Tibial nerve (tissue), 4 donors: ENCODE results near the gene FER1L5. TPM values are rescaled to one million over a fixed set of nuclear protein-coding genes. Genes with fewer than 3 reads are reported as not detected.

Experiments used
- DNase-seq, 2 donors: peaks; one replicate each; pipeline ENCODE4 v3.0.0-alpha.2; 2019; ENCODE audit warnings: low spot score in 2 of 2
- H3K27ac ChIP-seq, 4 donors: fragments of 200-600 bp; sonication (generic) in 3 of 4; one replicate each; pipeline ENCODE4 v1.5.1; 2017 to 2019; ENCODE audit warnings: mild to moderate bottlenecking in 1 of 4
- H3K27me3 ChIP-seq, 2 donors: fragments of 200-600 bp; sonication (generic) in 1 of 2; one replicate each; pipeline versions ENCODE4 v1.5.1 to v1.6.0; 2017 to 2019
- H3K36me3 ChIP-seq, 3 donors: fragments of 200-600 bp; sonication (generic); one replicate each; pipeline ENCODE4 v1.5.1; 2018 to 2019
- H3K4me1 ChIP-seq, 4 donors: fragments of 200-600 bp; sonication (generic) in 3 of 4; one replicate each; pipeline ENCODE4 v1.5.1; 2017 to 2019
- H3K4me3 ChIP-seq, 4 donors: fragments of 200-600 bp; sonication (generic) in 3 of 4; one replicate each; pipeline ENCODE4 v1.5.1; 2017 to 2019; ENCODE audit warnings: mild to moderate bottlenecking in 1 of 4, moderate library complexity in 1 of 4
- H3K9me3 ChIP-seq, 4 donors: fragments of 200-600 bp; sonication (generic) in 3 of 4; one replicate each; pipeline ENCODE4 v1.5.1; 2017 to 2019
- EP300 ChIP-seq, 2 donors: sonication (generic); formaldehyde crosslinking; IDR thresholded peaks; one replicate each; pipeline ENCODE4 v1.6.1; 2017; ENCODE audit warnings: antibody characterized with exemption in 2 of 2, mild to moderate bottlenecking in 1 of 2
- POLR2A ChIP-seq, 2 donors: fragments of 450-650 bp; IDR thresholded peaks; one replicate each; pipeline ENCODE4 v1.6.1; 2017; ENCODE audit warnings: antibody characterized with exemption in 2 of 2, mild to moderate bottlenecking in 2 of 2, moderate library complexity in 2 of 2
- WGBS, 2 donors: methylation state at CpG; one replicate each; pipeline ENCODE4 v1.1.5; 2018; 5-methylcytosine and 5-hydroxymethylcytosine counted together
- total RNA-seq, 4 donors: library from RNA; depleted of rRNA; stranded (reverse); fragments of >200 nt; gene quantifications; one replicate each; pipeline ENCODE4 v1.1.0, GENCODE V29; 2016
- TF ChIP-seq, protein P1 (sequence below), 5 experiments: fragments of 200-600 bp in 3 of 5; fragments of 450-650 bp in 2 of 5; sonication (generic) in 3 of 5; IDR thresholded peaks; one replicate each; pipeline ENCODE4 v1.5.1; 2016 to 2019; ENCODE audit warnings: antibody characterized with exemption in 5 of 5, mild to moderate bottlenecking in 3 of 5, moderate library complexity in 2 of 5

Gene FER1L5
- total RNA-seq, 4 donors from 2014 or later: 0.20 to 0.60 TPM; not detected in 2

DNA sequence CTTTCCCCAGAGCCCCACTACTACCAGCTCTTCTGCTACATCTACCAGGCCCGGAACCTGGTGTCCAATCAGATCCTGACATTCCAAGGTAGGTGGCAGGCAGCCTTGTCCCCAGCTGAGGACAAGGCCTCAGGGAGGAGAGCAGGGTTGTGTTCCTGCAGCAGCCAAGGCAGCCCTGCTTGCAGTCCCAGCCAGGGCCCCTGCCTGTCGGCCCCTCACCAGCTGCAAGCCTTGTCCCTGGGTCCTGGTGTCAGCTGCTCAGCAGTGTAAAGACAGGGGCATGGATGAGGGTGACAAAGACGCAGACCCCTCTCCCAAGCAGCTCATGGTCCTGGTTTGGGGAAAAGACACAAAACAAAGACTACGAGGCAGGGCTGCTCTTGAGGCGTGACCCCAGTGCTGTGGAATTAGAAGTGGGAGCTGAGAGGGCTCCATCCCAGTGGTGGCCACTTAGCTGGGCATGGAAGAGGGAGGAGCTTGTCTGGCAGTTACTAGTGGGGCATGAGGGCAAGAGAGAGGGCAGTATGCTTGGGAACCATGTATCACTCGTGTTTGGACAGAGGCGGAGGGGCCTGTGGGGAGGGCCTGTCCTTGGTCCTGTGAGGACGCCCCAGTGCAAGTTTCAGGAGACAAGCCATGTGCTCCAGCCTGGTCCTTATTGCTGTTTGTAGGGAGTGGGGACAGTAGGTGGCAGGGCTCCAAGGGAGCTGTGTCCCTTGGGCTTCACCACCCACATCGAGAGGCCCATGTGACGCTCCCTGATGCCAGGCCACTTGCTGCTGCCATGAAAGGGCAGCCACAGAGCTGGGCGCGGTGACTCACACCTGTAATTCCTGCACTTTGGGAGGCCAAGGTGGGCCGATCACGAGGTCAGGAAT lies 49.8 kb downstream of the FER1L5 start:
- Histone ChIP-seq H3K27me3 (peaks cover 0 to 4% of the 10 kb centered on the region in 2 donors), H3K36me3 (peaks cover 0 to 2% (median 0%) of the 10 kb centered on the region in 3 donors), H3K4me3 (no peak overlapping the region), H3K27ac (no peak overlapping the region), H3K4me1 (no peaks in the 10 kb centered on the region), H3K9me3 (no peaks in the 10 kb centered on the region)
- DNase-seq: no peak
- TF ChIP-seq, protein P1, sequence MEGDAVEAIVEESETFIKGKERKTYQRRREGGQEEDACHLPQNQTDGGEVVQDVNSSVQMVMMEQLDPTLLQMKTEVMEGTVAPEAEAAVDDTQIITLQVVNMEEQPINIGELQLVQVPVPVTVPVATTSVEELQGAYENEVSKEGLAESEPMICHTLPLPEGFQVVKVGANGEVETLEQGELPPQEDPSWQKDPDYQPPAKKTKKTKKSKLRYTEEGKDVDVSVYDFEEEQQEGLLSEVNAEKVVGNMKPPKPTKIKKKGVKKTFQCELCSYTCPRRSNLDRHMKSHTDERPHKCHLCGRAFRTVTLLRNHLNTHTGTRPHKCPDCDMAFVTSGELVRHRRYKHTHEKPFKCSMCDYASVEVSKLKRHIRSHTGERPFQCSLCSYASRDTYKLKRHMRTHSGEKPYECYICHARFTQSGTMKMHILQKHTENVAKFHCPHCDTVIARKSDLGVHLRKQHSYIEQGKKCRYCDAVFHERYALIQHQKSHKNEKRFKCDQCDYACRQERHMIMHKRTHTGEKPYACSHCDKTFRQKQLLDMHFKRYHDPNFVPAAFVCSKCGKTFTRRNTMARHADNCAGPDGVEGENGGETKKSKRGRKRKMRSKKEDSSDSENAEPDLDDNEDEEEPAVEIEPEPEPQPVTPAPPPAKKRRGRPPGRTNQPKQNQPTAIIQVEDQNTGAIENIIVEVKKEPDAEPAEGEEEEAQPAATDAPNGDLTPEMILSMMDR (IDR thresholded peaks at IDR 0.05): no peak
- TF ChIP-seq EP300 (IDR thresholded peaks at IDR 0.05): no peak
- TF ChIP-seq POLR2A (IDR thresholded peaks at IDR 0.05): no peak
- WGBS, 2 donors: 69 to 87% methylated on average over 13 to 14 of the region's 14 CpGs

DNA sequence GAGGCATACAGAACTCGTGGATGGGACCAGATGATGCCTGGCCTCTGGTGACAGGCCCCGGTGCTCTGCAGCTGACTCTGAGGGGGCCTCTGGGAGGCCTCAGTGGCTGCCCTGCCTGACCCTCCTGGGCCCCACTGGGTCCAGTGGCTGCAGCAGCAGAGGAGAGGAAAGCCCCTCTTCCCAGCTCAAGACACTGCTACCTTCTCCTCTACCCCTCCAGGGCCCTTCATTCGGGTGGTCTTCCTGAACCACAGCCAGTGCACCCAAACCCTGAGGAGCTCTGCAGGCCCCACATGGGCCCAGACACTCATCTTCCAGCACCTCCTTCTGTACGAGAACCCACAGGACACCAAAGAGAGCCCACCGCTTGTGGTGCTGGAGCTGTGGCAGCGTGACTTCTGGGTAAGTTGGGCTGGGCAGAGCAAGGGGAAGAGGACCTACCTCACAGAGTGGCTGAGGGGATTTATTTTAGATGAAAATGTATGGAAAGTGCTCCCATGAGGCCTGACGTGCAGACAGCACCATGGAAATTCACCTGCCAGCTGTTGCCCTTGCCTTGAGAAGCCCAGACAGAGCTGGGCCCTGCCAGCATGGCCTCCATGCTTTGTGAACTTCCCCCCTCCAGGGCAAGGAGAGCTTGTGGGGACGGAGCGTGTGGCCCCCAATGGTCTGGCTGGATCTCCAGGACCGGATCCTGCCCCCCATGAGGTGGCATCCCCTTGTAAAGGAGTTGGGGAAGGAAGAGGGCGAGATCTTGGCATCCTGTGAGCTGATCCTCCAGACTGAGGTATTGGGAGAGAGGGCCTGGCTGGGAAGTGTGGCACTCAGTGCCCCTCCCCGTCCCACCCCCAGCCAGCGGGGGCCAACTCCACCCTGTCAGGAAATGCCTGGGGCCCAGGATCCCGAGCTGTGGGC lies 51.0 kb downstream of the FER1L5 start:
- TF ChIP-seq POLR2A (IDR thresholded peaks at IDR 0.05) (no peak), EP300 (IDR thresholded peaks at IDR 0.05) (no peak)
- TF ChIP-seq, protein P1 (IDR thresholded peaks at IDR 0.05): no peak
- DNase-seq: no peak

DNA sequence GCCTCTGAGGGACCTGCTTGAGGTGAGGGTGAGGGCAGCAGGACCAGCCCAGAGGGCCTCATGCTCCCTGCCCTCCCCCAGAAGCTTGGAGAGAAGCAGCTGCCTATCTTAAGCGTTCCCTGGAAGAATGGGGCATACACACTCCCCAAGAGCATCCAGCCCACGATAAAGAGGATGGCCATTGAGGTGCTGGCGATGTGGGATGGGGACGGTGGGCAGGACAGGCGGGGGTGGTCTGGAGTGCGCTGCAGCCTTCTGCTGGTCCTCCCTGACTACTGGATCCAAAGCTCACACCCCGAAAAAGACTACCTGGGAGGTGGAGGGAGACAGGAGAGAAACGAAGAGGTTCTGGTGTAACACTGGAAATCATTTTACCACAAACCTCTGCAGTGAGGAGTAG lies 51.7 kb downstream of the FER1L5 start:
- no peak for DNase-seq
- TF ChIP-seq EP300 (IDR thresholded peaks at IDR 0.05) (no peak), POLR2A (IDR thresholded peaks at IDR 0.05) (no peak)
- Histone ChIP-seq H3K27me3 (no peaks in the 10 kb centered on the region), H3K27ac (no peak overlapping the region), H3K4me1 (no peaks in the 10 kb centered on the region), H3K4me3 (no peak overlapping the region), H3K9me3 (no peaks in the 10 kb centered on the region), H3K36me3 (peaks cover 0 to 8% (median 0%) of the 10 kb centered on the region in 3 donors)
- WGBS, 2 donors: 78 to 91% methylated on average over 8 of the region's 8 CpGs

More for the DNA sequence above, 51.0 kb downstream of the FER1L5 start:
- H3K36me3 ChIP-seq: peaks cover 0 to 8% (median 0%) of the 10 kb centered on the region in 3 donors
- H3K27me3 ChIP-seq: no peaks in the 10 kb centered on the region
- no peak overlapping the region for H3K4me3 ChIP-seq
- H3K27ac ChIP-seq: no peak overlapping the region
- 84% methylated on average over 12 to 14 of the region's 14 CpGs for WGBS, 2 donors
- no peaks in the 10 kb centered on the region for H3K9me3 ChIP-seq
- H3K4me1 ChIP-seq: no peaks in the 10 kb centered on the region

DNA sequence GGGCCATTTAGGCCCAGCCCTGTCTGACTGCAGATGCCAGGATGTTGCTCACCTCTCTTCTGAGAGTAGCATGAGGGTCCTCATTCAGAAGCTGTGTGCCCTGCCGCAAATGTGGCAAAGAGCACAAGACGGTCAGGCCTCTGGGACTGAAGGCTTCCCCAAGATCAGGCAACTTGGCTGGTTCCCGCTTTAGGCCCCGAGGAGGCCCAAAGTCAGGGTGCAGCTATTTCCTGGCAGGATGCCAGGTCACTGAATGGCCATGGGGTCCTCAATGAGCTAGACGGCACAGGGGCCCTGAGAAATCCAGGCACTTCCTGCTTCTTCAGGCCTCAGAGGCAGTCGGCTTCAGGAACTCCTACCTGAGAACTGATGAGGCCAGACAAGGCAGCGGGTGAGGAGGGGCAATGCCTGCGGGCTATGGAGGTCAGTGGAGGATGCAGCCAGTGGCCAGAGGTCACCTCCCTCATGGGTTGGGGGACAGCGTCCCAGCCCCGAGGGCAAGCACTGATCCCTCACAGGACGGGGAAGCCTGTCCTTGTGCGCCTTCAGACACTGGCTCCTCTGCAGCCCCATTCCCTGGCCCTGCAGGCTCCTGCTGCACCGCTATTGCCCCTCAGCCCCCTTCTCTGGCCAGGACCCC lies 52.4 kb downstream of the FER1L5 start:
- Histone ChIP-seq H3K36me3 (peaks cover 0 to 8% (median 0%) of the 10 kb centered on the region in 3 donors), H3K27ac (no peak overlapping the region), H3K4me3 (no peak overlapping the region), H3K4me1 (no peaks in the 10 kb centered on the region), H3K27me3 (no peaks in the 10 kb centered on the region), H3K9me3 (no peaks in the 10 kb centered on the region)
- no peak for DNase-seq
- WGBS, 2 donors: 62 to 71% methylated on average over 9 to 11 of the region's 13 CpGs
- TF ChIP-seq, protein P1 (IDR thresholded peaks at IDR 0.05): no peak
- TF ChIP-seq POLR2A (IDR thresholded peaks at IDR 0.05): no peak
- no peak for TF ChIP-seq EP300 (IDR thresholded peaks at IDR 0.05)

DNA sequence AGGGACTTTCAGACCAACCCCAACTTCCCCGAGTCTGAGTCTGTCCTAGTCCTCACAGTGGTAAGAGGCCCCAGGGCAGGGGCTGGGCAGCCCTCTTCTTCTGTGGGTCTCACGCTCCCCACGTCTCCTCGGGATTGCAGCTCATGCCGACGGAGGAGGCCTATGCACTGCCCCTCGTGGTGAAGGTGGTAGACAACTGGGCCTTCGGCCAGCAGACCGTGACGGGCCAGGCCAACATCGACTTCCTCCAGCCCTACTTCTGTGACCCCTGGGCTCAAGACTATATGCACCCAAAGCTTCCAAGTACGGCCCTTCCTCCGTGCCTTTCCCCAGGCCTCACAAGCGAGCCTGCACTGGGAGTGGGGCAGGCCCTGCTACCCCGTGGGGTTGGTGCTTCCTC lies 53.0 kb downstream of the FER1L5 start:
- H3K4me1 ChIP-seq: no peaks in the 10 kb centered on the region
- H3K27me3 ChIP-seq: no peaks in the 10 kb centered on the region
- DNase-seq: no peak
- no peak overlapping the region for H3K4me3 ChIP-seq
- WGBS, 2 donors: 76 to 84% methylated on average over 14 to 15 of the region's 15 CpGs
- H3K36me3 ChIP-seq: peaks cover 0 to 15% (median 0%) of the 10 kb centered on the region in 3 donors
- no peak for TF ChIP-seq POLR2A (IDR thresholded peaks at IDR 0.05)
- TF ChIP-seq, protein P1 (IDR thresholded peaks at IDR 0.05): no peak
- no peak for TF ChIP-seq EP300 (IDR thresholded peaks at IDR 0.05)
- no peak overlapping the region for H3K27ac ChIP-seq
- no peaks in the 10 kb centered on the region for H3K9me3 ChIP-seq
